ENCODE results near the gene MED13L. TPM values are rescaled to one million over a fixed set of nuclear protein-coding genes. Genes with fewer than 3 reads are reported as not detected.

Gene MED13L
- total and polyA plus RNA-seq, 4 donors, result 7.9 to 94.0 (median 37.7) TPM

DNA sequence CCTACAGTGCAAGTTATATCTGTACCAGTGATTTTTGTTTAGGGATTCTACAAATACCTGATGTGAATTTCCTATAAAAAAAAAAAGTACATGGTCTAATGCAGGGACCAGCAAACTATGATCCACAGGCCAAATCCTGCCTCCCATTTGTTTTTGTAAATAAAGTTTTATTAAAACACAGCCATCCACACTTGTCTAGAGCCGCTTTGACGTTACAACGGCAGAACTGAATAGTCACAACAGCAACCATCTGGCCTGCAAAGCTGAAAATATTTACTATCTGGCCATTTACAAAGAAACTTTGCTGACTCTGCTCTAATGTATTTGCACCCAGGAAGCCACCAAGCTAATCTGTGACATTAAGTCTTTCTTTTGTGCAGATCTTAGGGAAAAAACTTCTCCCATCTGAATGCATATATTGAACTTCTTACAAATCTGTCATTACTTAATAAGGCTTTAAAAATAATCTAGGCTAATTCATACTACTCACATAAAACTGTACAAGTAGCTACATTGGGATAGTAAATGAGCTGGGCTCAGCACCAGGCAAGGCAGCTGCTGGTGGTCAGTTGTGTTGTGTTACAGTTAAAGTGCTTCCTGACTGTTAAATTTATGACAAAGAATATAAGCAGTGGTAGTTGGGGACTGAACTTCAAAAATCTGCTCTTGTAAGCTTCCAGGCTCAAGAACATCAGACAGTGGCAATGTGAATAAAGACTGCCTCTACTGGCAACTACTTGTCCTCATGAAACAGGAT, 303.3 kb downstream of the MED13L start (continued):
- TF ChIP-seq RAD21 (IDR thresholded peaks at IDR 0.05), result no peak

DNA sequence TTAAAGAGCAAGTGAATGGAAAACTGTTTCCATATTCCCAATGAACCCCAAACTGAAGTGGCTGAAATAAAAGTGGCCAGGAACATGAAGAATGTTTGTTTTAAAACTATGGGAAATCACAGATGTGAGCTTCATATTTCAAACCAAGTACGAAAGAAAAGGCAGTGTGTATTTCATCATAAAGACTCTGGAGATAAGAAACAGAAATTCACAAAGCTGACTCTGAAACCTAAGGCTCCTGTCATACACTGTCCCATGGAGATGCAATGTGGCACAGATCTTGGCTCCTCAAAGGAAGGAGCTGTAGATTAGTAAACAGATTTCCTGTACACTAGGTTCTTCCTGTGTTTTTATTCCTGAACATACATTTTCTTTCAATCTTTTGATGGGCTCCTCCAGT, 304.4 kb downstream of the MED13L start:
- Histone ChIP-seq H3K9ac (ENCODE audit: low read depth in 1 of 2, low read length in 2 of 2) (no peak overlapping the region), H3K27ac (ENCODE audit: low read depth in 1 of 2, low read length in 2 of 2) (no peak overlapping the region), H3K9me3 (ENCODE audit: control insufficient read depth in 4 of 4, low read length in 3 of 4) (no peaks in the 10 kb centered on the region), H3K27me3 (ENCODE audit: control insufficient read depth in 4 of 4, insufficient read depth in 4 of 4, low read length in 3 of 4) (no peaks in the 10 kb centered on the region), H3K4me3 (ENCODE audit: low read depth in 1 of 3, low read length in 3 of 3) (no peak overlapping the region), H3K4me1 (ENCODE audit: control insufficient read depth in 4 of 4, insufficient read depth in 4 of 4, low read length in 3 of 4) (peaks cover 0 to 3% (median under 1%) of the 10 kb centered on the region in 4 donors), H3K36me3 (ENCODE audit: control insufficient read depth in 4 of 4, insufficient read depth in 3 of 4, low read depth in 1 of 4, low read length in 3 of 4) (peaks cover 9 to 48% (median 40%) of the 10 kb centered on the region in 4 donors)
- TF ChIP-seq EGR1 (IDR thresholded peaks at IDR 0.05; ENCODE audit: low read depth in 2 of 2), result no peak
- no peak for TF ChIP-seq RXRA (IDR thresholded peaks at IDR 0.05)
- TF ChIP-seq, protein P1, sequence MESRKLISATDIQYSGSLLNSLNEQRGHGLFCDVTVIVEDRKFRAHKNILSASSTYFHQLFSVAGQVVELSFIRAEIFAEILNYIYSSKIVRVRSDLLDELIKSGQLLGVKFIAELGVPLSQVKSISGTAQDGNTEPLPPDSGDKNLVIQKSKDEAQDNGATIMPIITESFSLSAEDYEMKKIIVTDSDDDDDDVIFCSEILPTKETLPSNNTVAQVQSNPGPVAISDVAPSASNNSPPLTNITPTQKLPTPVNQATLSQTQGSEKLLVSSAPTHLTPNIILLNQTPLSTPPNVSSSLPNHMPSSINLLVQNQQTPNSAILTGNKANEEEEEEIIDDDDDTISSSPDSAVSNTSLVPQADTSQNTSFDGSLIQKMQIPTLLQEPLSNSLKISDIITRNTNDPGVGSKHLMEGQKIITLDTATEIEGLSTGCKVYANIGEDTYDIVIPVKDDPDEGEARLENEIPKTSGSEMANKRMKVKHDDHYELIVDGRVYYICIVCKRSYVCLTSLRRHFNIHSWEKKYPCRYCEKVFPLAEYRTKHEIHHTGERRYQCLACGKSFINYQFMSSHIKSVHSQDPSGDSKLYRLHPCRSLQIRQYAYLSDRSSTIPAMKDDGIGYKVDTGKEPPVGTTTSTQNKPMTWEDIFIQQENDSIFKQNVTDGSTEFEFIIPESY (IDR thresholded peaks at IDR 0.05), result no peak
- TF ChIP-seq, protein P2, sequence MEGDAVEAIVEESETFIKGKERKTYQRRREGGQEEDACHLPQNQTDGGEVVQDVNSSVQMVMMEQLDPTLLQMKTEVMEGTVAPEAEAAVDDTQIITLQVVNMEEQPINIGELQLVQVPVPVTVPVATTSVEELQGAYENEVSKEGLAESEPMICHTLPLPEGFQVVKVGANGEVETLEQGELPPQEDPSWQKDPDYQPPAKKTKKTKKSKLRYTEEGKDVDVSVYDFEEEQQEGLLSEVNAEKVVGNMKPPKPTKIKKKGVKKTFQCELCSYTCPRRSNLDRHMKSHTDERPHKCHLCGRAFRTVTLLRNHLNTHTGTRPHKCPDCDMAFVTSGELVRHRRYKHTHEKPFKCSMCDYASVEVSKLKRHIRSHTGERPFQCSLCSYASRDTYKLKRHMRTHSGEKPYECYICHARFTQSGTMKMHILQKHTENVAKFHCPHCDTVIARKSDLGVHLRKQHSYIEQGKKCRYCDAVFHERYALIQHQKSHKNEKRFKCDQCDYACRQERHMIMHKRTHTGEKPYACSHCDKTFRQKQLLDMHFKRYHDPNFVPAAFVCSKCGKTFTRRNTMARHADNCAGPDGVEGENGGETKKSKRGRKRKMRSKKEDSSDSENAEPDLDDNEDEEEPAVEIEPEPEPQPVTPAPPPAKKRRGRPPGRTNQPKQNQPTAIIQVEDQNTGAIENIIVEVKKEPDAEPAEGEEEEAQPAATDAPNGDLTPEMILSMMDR (IDR thresholded peaks at IDR 0.05; ENCODE audit: low read depth, low read length, missing input control), result no peak
- no peak for TF ChIP-seq SP1 (IDR thresholded peaks at IDR 0.05)
- TF ChIP-seq RAD21 (IDR thresholded peaks at IDR 0.05), result no peak
- TF ChIP-seq, protein P3, sequence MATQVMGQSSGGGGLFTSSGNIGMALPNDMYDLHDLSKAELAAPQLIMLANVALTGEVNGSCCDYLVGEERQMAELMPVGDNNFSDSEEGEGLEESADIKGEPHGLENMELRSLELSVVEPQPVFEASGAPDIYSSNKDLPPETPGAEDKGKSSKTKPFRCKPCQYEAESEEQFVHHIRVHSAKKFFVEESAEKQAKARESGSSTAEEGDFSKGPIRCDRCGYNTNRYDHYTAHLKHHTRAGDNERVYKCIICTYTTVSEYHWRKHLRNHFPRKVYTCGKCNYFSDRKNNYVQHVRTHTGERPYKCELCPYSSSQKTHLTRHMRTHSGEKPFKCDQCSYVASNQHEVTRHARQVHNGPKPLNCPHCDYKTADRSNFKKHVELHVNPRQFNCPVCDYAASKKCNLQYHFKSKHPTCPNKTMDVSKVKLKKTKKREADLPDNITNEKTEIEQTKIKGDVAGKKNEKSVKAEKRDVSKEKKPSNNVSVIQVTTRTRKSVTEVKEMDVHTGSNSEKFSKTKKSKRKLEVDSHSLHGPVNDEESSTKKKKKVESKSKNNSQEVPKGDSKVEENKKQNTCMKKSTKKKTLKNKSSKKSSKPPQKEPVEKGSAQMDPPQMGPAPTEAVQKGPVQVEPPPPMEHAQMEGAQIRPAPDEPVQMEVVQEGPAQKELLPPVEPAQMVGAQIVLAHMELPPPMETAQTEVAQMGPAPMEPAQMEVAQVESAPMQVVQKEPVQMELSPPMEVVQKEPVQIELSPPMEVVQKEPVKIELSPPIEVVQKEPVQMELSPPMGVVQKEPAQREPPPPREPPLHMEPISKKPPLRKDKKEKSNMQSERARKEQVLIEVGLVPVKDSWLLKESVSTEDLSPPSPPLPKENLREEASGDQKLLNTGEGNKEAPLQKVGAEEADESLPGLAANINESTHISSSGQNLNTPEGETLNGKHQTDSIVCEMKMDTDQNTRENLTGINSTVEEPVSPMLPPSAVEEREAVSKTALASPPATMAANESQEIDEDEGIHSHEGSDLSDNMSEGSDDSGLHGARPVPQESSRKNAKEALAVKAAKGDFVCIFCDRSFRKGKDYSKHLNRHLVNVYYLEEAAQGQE (IDR thresholded peaks at IDR 0.05), result no peak
- no peak for TF ChIP-seq YY1 (IDR thresholded peaks at IDR 0.05)
- TF ChIP-seq, protein P4, sequence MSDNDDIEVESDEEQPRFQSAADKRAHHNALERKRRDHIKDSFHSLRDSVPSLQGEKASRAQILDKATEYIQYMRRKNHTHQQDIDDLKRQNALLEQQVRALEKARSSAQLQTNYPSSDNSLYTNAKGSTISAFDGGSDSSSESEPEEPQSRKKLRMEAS (IDR thresholded peaks at IDR 0.05), result no peak
- no peak for TF ChIP-seq HNF4A (conservative IDR thresholded peaks at IDR 0.05)
- no peak for TF ChIP-seq GABPA (IDR thresholded peaks at IDR 0.05 in 1 of 2, conservative IDR thresholded peaks at IDR 0.05 in 1 of 2)
- no peak for TF ChIP-seq TAF1 (conservative IDR thresholded peaks at IDR 0.05)
- no peak for TF ChIP-seq JUND (IDR thresholded peaks at IDR 0.05)
- no peak for TF ChIP-seq HNF4G (IDR thresholded peaks at IDR 0.05)
- TF ChIP-seq NR2F2 (IDR thresholded peaks at IDR 0.05), result no peak
- WGBS, result 81% methylated on average over 1 of the region's 1 CpG
- no peak for DNase-seq (ENCODE audit: low spot score)
